SK-N-MC (cell line): ENCODE measurements around the gene NUBPL.

ENCODE experiments used
- DNase-seq: peaks from one replicate; pipeline ENCODE4 v3.0.0-alpha.2; 2011; ENCODE audit warnings: low read depth, low spot score
- H3K27ac ChIP-seq: fragments of 200-600 bp; sonication (generic); 2 replicates; pipeline ENCODE4 v1.5.1; 2016; ENCODE audit warnings: mixed run types
- H3K36me3 ChIP-seq: fragments of 200-600 bp; sonication (generic); 2 replicates; pipeline ENCODE4 v1.6.1; 2017; ENCODE audit warnings: antibody characterized with exemption, low read length, mixed read lengths; ENCODE audit not compliant: insufficient read depth
- H3K4me3 ChIP-seq: fragments of 200-600 bp; sonication (generic); 2 replicates; pipeline ENCODE4 v1.5.1; 2016
- H3K9ac ChIP-seq: fragments of 200-600 bp; sonication (generic); 2 replicates; pipeline ENCODE4 v1.8.0; 2017; ENCODE audit warnings: mixed run types, mixed read lengths; ENCODE audit not compliant: insufficient read length
- H3K9me3 ChIP-seq: fragments of 200-600 bp; sonication (generic); 2 replicates; pipeline ENCODE4 v1.6.1; 2017; ENCODE audit warnings: low read depth, mild to moderate bottlenecking, antibody characterized with exemption, low read length, moderate library complexity, mixed read lengths
- EZH2 ChIP-seq: fragments of 200-600 bp; sonication (generic); IDR thresholded peaks from one replicate; pipeline ENCODE4 v1.6.1; 2017; ENCODE audit warnings: antibody characterized with exemption
- FOXP2 ChIP-seq: optimal IDR thresholded peaks from 2 replicates; pipeline ENCODE3; 2011; ENCODE audit warnings: mild to moderate bottlenecking, moderate library complexity; ENCODE audit not compliant: insufficient read depth; ENCODE audit errors: extremely low read length, control extremely low read depth
- POLR2AphosphoS5 ChIP-seq: IDR thresholded peaks from 2 replicates; pipeline ENCODE4 v1.6.1; 2012; ENCODE audit warnings: mild to moderate bottlenecking, low read depth, low read length, borderline replicate concordance

NUBPL gene

GRCh38 chr14:31567655-31568054 lies 6.5 kb downstream of the NUBPL start:
- H3K27ac ChIP-seq, result no peak overlapping the region
- peaks cover 5% of the 10 kb centered on the region for H3K36me3 ChIP-seq

GRCh38 chr14:31568161-31568560 lies 7.0 kb downstream of the NUBPL start:
- H3K4me3 ChIP-seq, result no peak overlapping the region

More at GRCh38 chr14:31567655-31568054, 6.5 kb downstream of the NUBPL start:
- DNase-seq, result no peak
- TF ChIP-seq FOXP2, result no peak
- TF ChIP-seq EZH2, result no peak
- TF ChIP-seq POLR2AphosphoS5, result no peak
- no peak overlapping the region for H3K4me3 ChIP-seq
- H3K9me3 ChIP-seq, result no peaks in the 10 kb centered on the region
- H3K9ac ChIP-seq, result no peak overlapping the region

GRCh38 chr14:31568671-31569070 lies 7.5 kb downstream of the NUBPL start:
- DNase-seq, result no peak
- no peak overlapping the region for H3K27ac ChIP-seq
- H3K9me3 ChIP-seq, result no peaks in the 10 kb centered on the region
- TF ChIP-seq EZH2 (no peak), FOXP2 (no peak), POLR2AphosphoS5 (no peak)
- no peak overlapping the region for H3K9ac ChIP-seq
- peaks cover 5% of the 10 kb centered on the region; the same call in 1 of the 2 replicates for H3K36me3 ChIP-seq
- no peak overlapping the region for H3K4me3 ChIP-seq

More at GRCh38 chr14:31568161-31568560, 7.0 kb downstream of the NUBPL start:
- no peak overlapping the region for H3K27ac ChIP-seq
- H3K9ac ChIP-seq, result no peak overlapping the region
- DNase-seq, result no peak
- peaks cover 5% of the 10 kb centered on the region for H3K36me3 ChIP-seq
- TF ChIP-seq FOXP2 (no peak), EZH2 (no peak), POLR2AphosphoS5 (no peak)
- no peaks in the 10 kb centered on the region for H3K9me3 ChIP-seq

GRCh38 chr14:31572955-31573354 lies 11.8 kb downstream of the NUBPL start:
- no peak for DNase-seq
- no peaks in the 10 kb centered on the region for H3K9me3 ChIP-seq

DNA sequence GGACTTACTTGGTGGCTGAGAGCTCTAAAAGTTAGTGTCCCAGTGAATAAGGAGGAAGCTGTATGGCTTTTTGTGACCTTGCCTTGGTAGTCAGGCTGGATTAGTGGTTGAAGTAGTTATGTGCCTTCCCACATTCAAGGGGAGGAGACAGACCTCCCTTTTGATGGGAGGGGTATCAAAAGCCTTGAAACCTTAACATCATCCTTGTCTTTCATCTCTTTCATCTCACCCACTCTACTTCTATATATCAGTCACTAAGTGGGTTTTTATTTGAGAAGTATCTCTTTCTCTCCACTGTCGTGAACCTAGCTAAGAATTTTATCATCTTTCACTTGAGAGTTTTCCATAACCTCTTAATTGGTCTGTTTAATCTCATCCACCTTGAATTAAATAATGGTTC lies 15.7 kb downstream of the NUBPL start:
- no peaks in the 10 kb centered on the region for H3K9me3 ChIP-seq
- H3K27ac ChIP-seq, result no peak overlapping the region
- no peak for TF ChIP-seq EZH2
- no peak for TF ChIP-seq POLR2AphosphoS5
- no peak for TF ChIP-seq FOXP2
- H3K4me3 ChIP-seq, result no peak overlapping the region
- no peak for DNase-seq
- H3K36me3 ChIP-seq, result no peaks in the 10 kb centered on the region
- H3K9ac ChIP-seq, result no peak overlapping the region

More at GRCh38 chr14:31572955-31573354, 11.8 kb downstream of the NUBPL start:
- Histone ChIP-seq H3K9ac (no peak overlapping the region), H3K27ac (no peak overlapping the region), H3K36me3 (no peaks in the 10 kb centered on the region), H3K4me3 (no peak overlapping the region)
- TF ChIP-seq POLR2AphosphoS5 (no peak), EZH2 (no peak)

- H3K9ac ChIP-seq, result no peak overlapping the region
- H3K36me3 ChIP-seq, result no peaks in the 10 kb centered on the region
- no peak overlapping the region for H3K4me3 ChIP-seq
- no peaks in the 10 kb centered on the region for H3K9me3 ChIP-seq
- TF ChIP-seq FOXP2 (no peak), POLR2AphosphoS5 (no peak), EZH2 (no peak)
- no peak overlapping the region for H3K27ac ChIP-seq
- DNase-seq, result no peak
These were observed 17.1 kb downstream of the NUBPL start for GRCh38 chr14:31578266-31578665.

GRCh38 chr14:31578792-31579501 lies 17.7 kb downstream of the NUBPL start:
- H3K4me3 ChIP-seq, result no peak overlapping the region
- TF ChIP-seq FOXP2 (no peak), EZH2 (no peak), POLR2AphosphoS5 (no peak)

DNA sequence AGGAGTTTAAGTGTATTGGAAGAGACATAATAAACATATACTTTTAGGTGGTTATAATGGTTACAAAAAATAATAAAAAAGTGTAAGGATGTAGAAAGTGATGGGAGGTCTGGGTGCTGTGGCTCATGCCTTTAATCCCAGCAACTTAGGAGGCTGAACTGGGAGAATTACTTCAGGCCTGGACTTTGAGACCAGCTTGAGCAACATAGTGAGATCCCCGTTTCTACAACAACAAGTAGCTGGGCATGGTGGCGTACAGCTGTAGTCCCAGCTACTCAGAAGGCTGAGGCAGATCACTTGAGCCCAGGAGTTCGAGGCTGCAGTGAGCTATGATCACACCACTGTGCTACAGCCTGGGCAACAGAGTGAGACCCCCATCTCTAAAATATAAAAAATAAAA lies 19.0 kb downstream of the NUBPL start:
- H3K9ac ChIP-seq, result no peak overlapping the region
- H3K9me3 ChIP-seq, result no peaks in the 10 kb centered on the region
- H3K36me3 ChIP-seq, result no peaks in the 10 kb centered on the region
- no peak for DNase-seq
- TF ChIP-seq FOXP2 (no peak), POLR2AphosphoS5 (no peak), EZH2 (no peak)
- no peak overlapping the region for H3K27ac ChIP-seq
- no peak overlapping the region for H3K4me3 ChIP-seq

More at GRCh38 chr14:31578792-31579501, 17.7 kb downstream of the NUBPL start:
- DNase-seq, result no peak
- no peak overlapping the region for H3K9ac ChIP-seq
- no peaks in the 10 kb centered on the region for H3K36me3 ChIP-seq
- H3K9me3 ChIP-seq, result no peaks in the 10 kb centered on the region
- no peak overlapping the region for H3K27ac ChIP-seq

GRCh38 chr14:31582286-31582691 lies 21.1 kb downstream of the NUBPL start:
- no peak for TF ChIP-seq FOXP2
- no peak for TF ChIP-seq POLR2AphosphoS5
- TF ChIP-seq EZH2, result no peak
- no peaks in the 10 kb centered on the region for H3K9me3 ChIP-seq
- H3K27ac ChIP-seq, result no peak overlapping the region
- H3K36me3 ChIP-seq, result no peaks in the 10 kb centered on the region
- no peak overlapping the region for H3K9ac ChIP-seq
- no peak overlapping the region for H3K4me3 ChIP-seq
- no peak for DNase-seq
